ENCODE measurements around the gene DNM3. TPM values are rescaled to one million over a fixed set of nuclear protein-coding genes. Genes with fewer than 3 reads are reported as not detected.

DNM3 gene
- total and polyA plus RNA-seq, 2 experiments from 2014 or later: 5.2 to 12.2 TPM

- H4K20me1 ChIP-seq (replicated peaks; ENCODE audit: insufficient read depth): no peaks in the 10 kb centered on the region
- peaks cover 18% of the 10 kb centered on the region for H3K4me1 ChIP-seq (ENCODE audit: insufficient read depth)
- no peak overlapping the region for H3K27ac ChIP-seq (ENCODE audit: low read depth)
- Mint-ChIP-seq H3K27me3 (ENCODE audit: insufficient read depth, low read depth, poor library complexity) (peaks cover 1% of the 10 kb centered on the region), H3K9me3 (no peaks in the 10 kb centered on the region), H3K4me3 (no peak overlapping the region), H3K27ac (no peak overlapping the region), H3K4me1 (peaks cover 23% of the 10 kb centered on the region), H3K36me3 (ENCODE audit: low read depth) (no peaks in the 10 kb centered on the region)
- H3K9me2 ChIP-seq (ENCODE audit: insufficient read depth): no peaks in the 10 kb centered on the region; the same call in 1 of the 2 replicates
- no peak overlapping the region for H3K4me3 ChIP-seq
- H2AFZ ChIP-seq: no peak overlapping the region
- no peak overlapping the region for H3K4me2 ChIP-seq
- TF ChIP-seq EZH2phosphoT487 (IDR thresholded peaks at IDR 0.05; ENCODE audit: unreplicated experiment) (no peak), STAT1 (IDR thresholded peaks at IDR 0.05; ENCODE audit: unreplicated experiment) (no peak), EZH2 (IDR thresholded peaks at IDR 0.05; ENCODE audit: low read depth, unreplicated experiment) (no peak), ZNF462 (CRISPR knock-in tag; IDR thresholded peaks at IDR 0.05) (no peak), ZNF331 (CRISPR knock-in tag; IDR thresholded peaks at IDR 0.05; ENCODE audit: low read depth) (no peak), CREB1 (CRISPR knock-in tag; IDR thresholded peaks at IDR 0.05; ENCODE audit: low read depth) (no peak), ZNF114 (CRISPR knock-in tag; IDR thresholded peaks at IDR 0.05) (no peak), NANOG (IDR thresholded peaks at IDR 0.05; ENCODE audit: borderline replicate concordance) (no peak), ETS1 (IDR thresholded peaks at IDR 0.05) (no peak), POLR2AphosphoS5 (IDR thresholded peaks at IDR 0.05; ENCODE audit: low read depth) (no peak), JUNB (IDR thresholded peaks at IDR 0.05; ENCODE audit: unreplicated experiment) (no peak)
- TF ChIP-seq, protein P1, sequence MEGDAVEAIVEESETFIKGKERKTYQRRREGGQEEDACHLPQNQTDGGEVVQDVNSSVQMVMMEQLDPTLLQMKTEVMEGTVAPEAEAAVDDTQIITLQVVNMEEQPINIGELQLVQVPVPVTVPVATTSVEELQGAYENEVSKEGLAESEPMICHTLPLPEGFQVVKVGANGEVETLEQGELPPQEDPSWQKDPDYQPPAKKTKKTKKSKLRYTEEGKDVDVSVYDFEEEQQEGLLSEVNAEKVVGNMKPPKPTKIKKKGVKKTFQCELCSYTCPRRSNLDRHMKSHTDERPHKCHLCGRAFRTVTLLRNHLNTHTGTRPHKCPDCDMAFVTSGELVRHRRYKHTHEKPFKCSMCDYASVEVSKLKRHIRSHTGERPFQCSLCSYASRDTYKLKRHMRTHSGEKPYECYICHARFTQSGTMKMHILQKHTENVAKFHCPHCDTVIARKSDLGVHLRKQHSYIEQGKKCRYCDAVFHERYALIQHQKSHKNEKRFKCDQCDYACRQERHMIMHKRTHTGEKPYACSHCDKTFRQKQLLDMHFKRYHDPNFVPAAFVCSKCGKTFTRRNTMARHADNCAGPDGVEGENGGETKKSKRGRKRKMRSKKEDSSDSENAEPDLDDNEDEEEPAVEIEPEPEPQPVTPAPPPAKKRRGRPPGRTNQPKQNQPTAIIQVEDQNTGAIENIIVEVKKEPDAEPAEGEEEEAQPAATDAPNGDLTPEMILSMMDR (conservative IDR thresholded peaks at IDR 0.05; ENCODE audit: low read depth in 2 of 2): no peak
- TF ChIP-seq, protein P2, sequence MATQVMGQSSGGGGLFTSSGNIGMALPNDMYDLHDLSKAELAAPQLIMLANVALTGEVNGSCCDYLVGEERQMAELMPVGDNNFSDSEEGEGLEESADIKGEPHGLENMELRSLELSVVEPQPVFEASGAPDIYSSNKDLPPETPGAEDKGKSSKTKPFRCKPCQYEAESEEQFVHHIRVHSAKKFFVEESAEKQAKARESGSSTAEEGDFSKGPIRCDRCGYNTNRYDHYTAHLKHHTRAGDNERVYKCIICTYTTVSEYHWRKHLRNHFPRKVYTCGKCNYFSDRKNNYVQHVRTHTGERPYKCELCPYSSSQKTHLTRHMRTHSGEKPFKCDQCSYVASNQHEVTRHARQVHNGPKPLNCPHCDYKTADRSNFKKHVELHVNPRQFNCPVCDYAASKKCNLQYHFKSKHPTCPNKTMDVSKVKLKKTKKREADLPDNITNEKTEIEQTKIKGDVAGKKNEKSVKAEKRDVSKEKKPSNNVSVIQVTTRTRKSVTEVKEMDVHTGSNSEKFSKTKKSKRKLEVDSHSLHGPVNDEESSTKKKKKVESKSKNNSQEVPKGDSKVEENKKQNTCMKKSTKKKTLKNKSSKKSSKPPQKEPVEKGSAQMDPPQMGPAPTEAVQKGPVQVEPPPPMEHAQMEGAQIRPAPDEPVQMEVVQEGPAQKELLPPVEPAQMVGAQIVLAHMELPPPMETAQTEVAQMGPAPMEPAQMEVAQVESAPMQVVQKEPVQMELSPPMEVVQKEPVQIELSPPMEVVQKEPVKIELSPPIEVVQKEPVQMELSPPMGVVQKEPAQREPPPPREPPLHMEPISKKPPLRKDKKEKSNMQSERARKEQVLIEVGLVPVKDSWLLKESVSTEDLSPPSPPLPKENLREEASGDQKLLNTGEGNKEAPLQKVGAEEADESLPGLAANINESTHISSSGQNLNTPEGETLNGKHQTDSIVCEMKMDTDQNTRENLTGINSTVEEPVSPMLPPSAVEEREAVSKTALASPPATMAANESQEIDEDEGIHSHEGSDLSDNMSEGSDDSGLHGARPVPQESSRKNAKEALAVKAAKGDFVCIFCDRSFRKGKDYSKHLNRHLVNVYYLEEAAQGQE (IDR thresholded peaks at IDR 0.05; ENCODE audit: unreplicated experiment): no peak
- H3K27me3 ChIP-seq (ENCODE audit: insufficient read depth): no peaks in the 10 kb centered on the region
- no peaks in the 10 kb centered on the region for H3K36me3 ChIP-seq (ENCODE audit: insufficient read depth)
- H3K79me2 ChIP-seq (replicated peaks; ENCODE audit: insufficient read depth): no peaks in the 10 kb centered on the region
- H3F3A ChIP-seq (replicated peaks; ENCODE audit: low read depth): no peaks in the 10 kb centered on the region; the same call in 1 of the 2 replicates
- DNase-seq (ENCODE audit: low spot score): no peak
- ATAC-seq: no peak
Measured at GRCh38 chr1:171805395-171806115, 35.7 kb upstream of the DNM3 start.
